Spleen (tissue), 7 donors: ENCODE measurements around the gene RMI2.

Experiments
- CTCF ChIP-seq, 11 experiments: fragments of 200-600 bp in 7 of 11; fragments of 450-650 bp in 4 of 11; sonication (generic) in 4 of 11; IDR thresholded peaks in 8 of 11; conservative IDR thresholded peaks in 3 of 11; 1 replicate in 7 of 11; 2 replicates in 4 of 11; pipeline versions ENCODE4 v1.4.0 to v1.8.0; 2016 to 2021; ENCODE audit warnings: antibody characterized with exemption in 11 of 11, inconsistent platforms in 4 of 11, mild to moderate bottlenecking in 1 of 11
- POLR2A ChIP-seq, 3 donors: fragments of 450-650 bp; IDR thresholded peaks; one replicate each; pipeline ENCODE4 v1.5.1; 2017; ENCODE audit warnings: antibody characterized with exemption in 3 of 3, mild to moderate bottlenecking in 1 of 3
- donor health status: DM: no; HTN: no; CAD: no; lungs with moderate emphysema.
- donor health status: DM: no; HTN: no; CAD: no.
- donor health status: DM: no; HTN: no; CAD: no.

GRCh38 chr16:11391576-11391975 lies 46.3 kb downstream of the RMI2 start:
- TF ChIP-seq POLR2A (IDR thresholded peaks at IDR 0.05) (no peak), CTCF (IDR thresholded peaks at IDR 0.05 in 8 of 11, conservative IDR thresholded peaks at IDR 0.05 in 3 of 11) (no peak)
